Chondrocyte (in vitro differentiated cells): ENCODE data around the gene NPTX1. TPM values are rescaled to one million over a fixed set of nuclear protein-coding genes. Genes with fewer than 3 reads are reported as not detected.
"Not testable (repeated sequence)": the region's sequence is repeated elsewhere in the genome, so short reads cannot be mapped to it uniquely, and the experiment has no call there.

Experiments used
- DNase-seq: peaks from one replicate; pipeline ENCODE4 v3.0.0; 2021; ENCODE audit warnings: mixed read lengths, low spot score
- H3K27ac Mint-ChIP-seq: one replicate; pipeline ENCODE4 v1.8.0; 2021; ENCODE audit warnings: mild to moderate bottlenecking, moderate library complexity, mixed read lengths; ENCODE audit not compliant: unreplicated experiment
- H3K27me3 Mint-ChIP-seq: 2 replicates; pipeline ENCODE4 v1.8.0; 2021; ENCODE audit warnings: low read depth, mixed read lengths
- H3K36me3 Mint-ChIP-seq: 2 replicates; pipeline ENCODE4 v1.8.0; 2021; ENCODE audit warnings: low read depth, mixed read lengths
- H3K4me1 Mint-ChIP-seq: 2 replicates; pipeline ENCODE4 v1.8.0; 2021; ENCODE audit warnings: low read depth, mild to moderate bottlenecking, mixed read lengths
- H3K4me3 Mint-ChIP-seq: one replicate; pipeline ENCODE4 v1.8.0; 2021; ENCODE audit warnings: mild to moderate bottlenecking, moderate library complexity, mixed read lengths; ENCODE audit not compliant: unreplicated experiment
- H3K9me3 Mint-ChIP-seq: 2 replicates; pipeline ENCODE4 v1.8.0; 2021; ENCODE audit warnings: low read depth, mixed read lengths
- CTCF ChIP-seq: fragments of 200-600 bp; sonication (generic); IDR thresholded peaks from 2 replicates; pipeline ENCODE4 v1.5.0; 2021; ENCODE audit warnings: antibody characterized with exemption, mild to moderate bottlenecking, moderate library complexity
- total RNA-seq: library from RNA; stranded (reverse); gene quantifications from 3 replicates; pipeline ENCODE4 v1.2.1, GENCODE V29; 2021

NPTX1 gene
- total RNA-seq, 1 donor from 2014 or later = 16.5 TPM

- Mint-ChIP-seq H3K4me3 (no peak overlapping the region), H3K36me3 (no peaks in the 10 kb centered on the region), H3K9me3 (no peaks in the 10 kb centered on the region), H3K27me3 (no peaks in the 10 kb centered on the region), H3K27ac (no peak overlapping the region), H3K4me1 (peaks cover 32% of the 10 kb centered on the region)
- no peak for DNase-seq
- TF ChIP-seq CTCF = no peak
Observed at GRCh38 chr17:80509311-80509710, 32.9 kb upstream of the NPTX1 start.

- Mint-ChIP-seq H3K36me3 (no peaks in the 10 kb centered on the region), H3K27me3 (no peaks in the 10 kb centered on the region), H3K27ac (no peak overlapping the region), H3K9me3 (no peaks in the 10 kb centered on the region), H3K4me1 (peaks cover 22% of the 10 kb centered on the region), H3K4me3 (no peak overlapping the region)
- TF ChIP-seq CTCF = no peak
- no peak for DNase-seq
Observed at GRCh38 chr17:80507965-80508364, 31.6 kb upstream of the NPTX1 start.

- not testable (repeated sequence) for DNase-seq, H3K27me3 Mint-ChIP-seq, H3K4me3 Mint-ChIP-seq
Observed at GRCh38 chr17:80507177-80507576, 30.8 kb upstream of the NPTX1 start.

GRCh38 chr17:80504686-80505413 lies 28.4 kb upstream of the NPTX1 start:
- peak; percentile 68 for TF ChIP-seq CTCF
- peak overlapping the region; percentile 91 for H3K27ac Mint-ChIP-seq
- no peaks in the 10 kb centered on the region for H3K36me3 Mint-ChIP-seq
- no peak overlapping the region for H3K4me3 Mint-ChIP-seq
- H3K27me3 Mint-ChIP-seq = no peaks in the 10 kb centered on the region
- DNase-seq = no peak
- no peaks in the 10 kb centered on the region for H3K9me3 Mint-ChIP-seq
- H3K4me1 Mint-ChIP-seq = peaks cover 42% of the 10 kb centered on the region

More at GRCh38 chr17:80507177-80507576, 30.8 kb upstream of the NPTX1 start:
- H3K27ac Mint-ChIP-seq, H3K36me3 Mint-ChIP-seq, H3K9me3 Mint-ChIP-seq: not testable (repeated sequence)
- peaks cover 24% of the 10 kb centered on the region for H3K4me1 Mint-ChIP-seq

- no peak for TF ChIP-seq CTCF
- Mint-ChIP-seq H3K9me3 (no peaks in the 10 kb centered on the region), H3K27ac (peak overlapping the region; percentile 91), H3K4me1 (peaks cover 45% of the 10 kb centered on the region), H3K27me3 (no peaks in the 10 kb centered on the region), H3K4me3 (no peak overlapping the region), H3K36me3 (no peaks in the 10 kb centered on the region)
- no peak for DNase-seq
Observed at GRCh38 chr17:80503921-80504320, 27.5 kb upstream of the NPTX1 start.

- H3K36me3 Mint-ChIP-seq = no peaks in the 10 kb centered on the region
- TF ChIP-seq CTCF = no peak
- no peak overlapping the region for H3K27ac Mint-ChIP-seq
- no peaks in the 10 kb centered on the region for H3K27me3 Mint-ChIP-seq
- peaks cover 52% of the 10 kb centered on the region for H3K4me1 Mint-ChIP-seq
- H3K4me3 Mint-ChIP-seq = no peak overlapping the region
- no peaks in the 10 kb centered on the region for H3K9me3 Mint-ChIP-seq
- no peak for DNase-seq
Observed at GRCh38 chr17:80503031-80503430, 26.6 kb upstream of the NPTX1 start.
